GM19468 (cell line): ENCODE data around the gene PARVG.

Experiments
- ATAC-seq: cut with Tn5 transposase; IDR thresholded peaks from one replicate; pipeline ENCODE4 v1.9.1; 2021; ENCODE audit warnings: mild to moderate bottlenecking, moderate library complexity, moderate number of reproducible peaks; ENCODE audit not compliant: unreplicated experiment; ENCODE audit errors: extremely low read depth

PARVG gene

DNA sequence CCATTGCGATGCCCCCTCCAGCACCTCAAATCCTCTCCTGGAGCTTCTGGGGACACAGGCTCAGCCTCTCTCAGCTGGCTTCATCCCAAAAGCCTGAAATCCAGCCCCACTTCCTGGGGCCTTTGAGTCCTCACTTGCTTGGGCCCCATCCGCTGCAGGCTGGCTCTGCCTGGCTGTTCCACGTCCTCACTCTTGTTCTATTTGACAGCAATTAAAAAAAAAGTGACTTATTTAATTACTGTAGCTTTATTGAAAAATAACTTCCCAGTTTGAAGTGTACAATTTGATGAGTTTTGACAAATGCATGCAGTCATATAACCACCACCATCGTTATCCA, 27.2 kb downstream of the PARVG start:
- no peak for ATAC-seq

DNA sequence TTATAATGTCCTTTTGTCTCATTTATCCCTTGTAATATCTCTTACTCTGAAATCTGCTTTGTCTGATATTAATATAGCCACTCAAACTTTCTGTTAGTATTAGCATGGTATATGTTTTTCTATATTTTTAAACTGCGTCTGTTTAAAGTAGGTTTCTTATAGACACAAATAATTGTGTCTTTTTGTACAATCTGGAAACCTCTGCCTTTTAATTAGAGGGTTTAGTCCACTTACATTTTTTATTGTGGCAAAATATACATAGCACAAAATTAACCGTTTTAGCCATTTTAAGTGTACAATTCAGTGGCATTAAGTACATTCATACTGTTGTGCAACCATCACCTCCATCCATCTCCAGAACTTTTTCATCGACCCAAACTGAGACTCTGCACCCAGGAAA, 28.6 kb downstream of the PARVG start:
- no peak for ATAC-seq

DNA sequence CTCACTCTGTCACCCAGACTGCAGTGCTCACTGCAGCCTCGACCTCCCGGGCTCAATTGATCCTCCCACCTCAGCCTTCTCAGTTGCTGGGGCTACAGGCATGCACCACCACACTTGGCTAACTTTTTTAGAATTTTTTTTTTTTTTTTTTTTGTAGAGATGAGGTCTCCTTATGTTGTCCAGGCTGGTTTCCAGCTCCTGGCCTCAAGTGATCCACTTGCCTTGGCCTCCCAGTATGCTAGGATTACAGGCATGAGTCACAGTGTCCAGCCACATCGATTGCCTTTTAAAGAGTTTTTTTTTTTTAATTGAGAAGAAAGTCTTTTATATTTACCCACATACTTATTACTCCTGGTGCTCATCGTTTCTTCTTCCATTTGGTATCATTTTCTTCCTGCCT, 30.0 kb downstream of the PARVG start:
- no peak for ATAC-seq

DNA sequence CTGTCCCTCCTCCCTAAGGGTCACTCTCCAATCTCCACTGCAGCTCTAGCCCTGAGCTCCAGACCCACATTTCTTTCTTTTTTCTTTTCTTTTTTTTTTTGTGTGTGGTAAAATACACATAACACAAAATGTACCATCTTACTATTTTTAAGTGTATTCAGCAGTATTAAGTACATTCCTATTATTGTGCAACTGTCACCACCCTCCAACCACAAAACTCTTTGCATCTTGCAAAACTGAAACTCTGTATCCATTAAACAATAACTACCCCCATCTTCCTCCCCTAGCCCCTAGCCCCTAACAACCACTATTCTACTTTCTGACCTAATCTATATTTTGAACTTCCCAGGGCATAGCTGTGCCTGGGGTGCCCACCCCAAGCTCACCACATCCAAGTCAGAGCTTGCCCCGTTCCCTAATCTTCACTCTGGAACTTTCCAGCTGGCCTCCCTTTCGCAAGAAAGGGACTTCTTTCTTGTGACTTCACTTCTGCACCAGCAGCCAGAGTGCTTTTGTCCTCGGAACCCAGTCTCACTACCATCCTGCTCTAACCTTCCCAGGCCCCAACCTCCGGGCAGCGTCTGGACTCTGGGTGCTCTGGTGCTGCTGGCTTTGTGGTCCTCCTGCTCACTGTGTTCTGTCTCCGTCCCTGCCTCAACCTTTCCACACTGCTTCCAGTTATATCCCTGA, 30.7 kb downstream of the PARVG start:
- ATAC-seq: no peak

DNA sequence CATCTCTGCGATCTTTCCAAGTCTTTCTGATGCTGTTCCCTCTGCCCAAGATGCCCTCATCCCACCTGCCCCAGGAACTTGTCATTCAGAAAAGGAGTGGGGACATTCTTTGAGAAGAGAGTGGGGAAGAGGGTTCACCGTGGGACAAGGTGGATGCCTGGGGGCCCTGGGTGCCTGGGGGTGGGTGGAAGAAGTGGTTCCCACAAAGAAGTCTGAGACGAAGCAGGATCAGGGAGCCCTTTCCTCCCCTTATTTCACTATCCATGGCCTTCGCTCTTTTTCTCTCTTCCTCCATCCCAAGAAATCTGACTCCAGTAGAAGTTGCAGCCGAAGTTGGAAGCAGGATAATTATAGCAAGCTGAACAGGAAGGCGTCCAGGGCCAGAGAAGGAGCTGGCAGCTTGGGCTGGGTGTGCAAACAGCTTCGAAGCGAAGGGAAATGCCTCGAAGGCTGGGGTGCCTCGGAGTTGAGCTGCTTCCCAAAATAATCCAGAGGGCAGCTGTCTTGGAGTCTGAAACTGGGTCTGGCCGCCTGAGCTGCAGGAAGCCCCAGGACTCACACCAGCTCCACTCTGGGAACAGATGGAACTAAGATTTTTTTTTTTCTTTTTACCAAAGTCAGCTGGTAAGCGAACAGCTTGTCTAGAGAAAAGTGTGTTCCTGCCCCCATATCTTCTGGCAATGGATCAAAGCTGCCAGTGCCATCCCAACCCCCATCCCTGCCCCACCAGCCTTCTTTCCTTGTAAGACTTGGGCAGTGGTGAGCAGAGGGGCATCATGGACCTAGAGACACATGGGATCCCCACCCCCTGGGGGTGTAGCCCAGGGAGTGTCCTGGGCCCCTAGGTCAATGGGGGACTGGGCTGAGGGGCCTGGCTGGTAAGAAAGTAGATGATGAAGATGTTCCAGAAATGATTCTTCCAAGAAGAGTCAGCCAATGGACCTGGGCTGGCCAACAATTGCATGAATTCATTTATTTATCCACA, 31.5 kb downstream of the PARVG start:
- ATAC-seq: no peak

DNA sequence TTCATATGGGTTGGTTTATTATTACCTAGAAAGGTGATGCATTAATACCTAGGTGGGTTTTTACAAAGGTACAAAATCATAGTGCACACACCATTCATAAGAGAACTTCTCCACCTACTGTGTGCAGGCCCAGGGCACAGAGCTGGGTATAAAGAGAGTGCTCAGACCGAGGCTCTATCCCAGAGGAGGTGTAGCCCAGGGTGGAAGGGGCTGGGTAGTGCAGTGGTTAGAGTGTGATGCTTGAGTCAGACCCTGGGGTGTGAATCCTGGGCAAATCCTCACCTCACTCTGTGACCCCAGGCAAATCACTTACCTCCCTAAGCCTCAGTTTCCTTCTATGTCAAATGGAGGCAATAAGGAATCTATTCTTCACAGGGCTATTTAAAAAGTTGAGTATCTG, 32.2 kb downstream of the PARVG start:
- no peak for ATAC-seq

DNA sequence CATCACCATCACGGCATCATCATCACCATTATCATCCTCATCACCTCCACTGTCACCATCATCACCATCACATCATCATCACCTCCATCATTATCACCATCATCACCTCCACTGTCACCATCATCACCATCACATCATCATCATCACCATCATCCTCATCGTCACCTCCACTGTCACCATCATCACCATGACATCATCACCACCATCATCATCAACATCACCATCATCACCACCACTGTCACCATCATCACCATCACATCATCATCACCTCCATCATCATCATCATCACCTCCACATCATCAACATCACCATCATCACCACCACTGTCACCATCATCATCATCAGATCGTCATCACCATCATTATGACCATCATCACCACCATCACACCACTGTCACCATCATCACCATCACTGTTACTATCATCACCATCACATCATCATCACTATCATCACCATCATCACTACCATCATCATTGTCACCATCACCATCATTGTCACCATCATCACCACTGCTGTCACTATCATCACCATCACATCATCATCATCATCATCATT, 32.8 kb downstream of the PARVG start:
- ATAC-seq: no peak

DNA sequence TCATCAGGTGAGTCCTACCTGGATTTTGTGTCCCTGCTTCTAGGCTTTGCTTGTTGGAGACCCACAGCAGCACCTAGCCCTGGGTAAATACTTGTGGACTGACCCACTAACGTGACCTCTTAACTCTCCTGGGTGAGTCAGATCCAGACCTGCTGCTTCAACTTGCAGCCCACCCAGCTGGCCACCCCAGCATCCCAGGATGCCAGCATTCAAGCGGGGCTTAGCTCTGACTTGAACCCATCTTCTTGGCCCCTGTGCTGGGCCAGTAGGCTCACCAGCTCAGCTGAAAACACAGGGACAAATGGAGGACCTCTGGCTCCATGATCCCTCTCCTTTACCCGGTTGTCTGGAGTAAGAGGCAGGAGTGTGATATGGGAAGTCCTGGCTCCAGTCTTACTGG, 33.5 kb downstream of the PARVG start:
- no peak for ATAC-seq

DNA sequence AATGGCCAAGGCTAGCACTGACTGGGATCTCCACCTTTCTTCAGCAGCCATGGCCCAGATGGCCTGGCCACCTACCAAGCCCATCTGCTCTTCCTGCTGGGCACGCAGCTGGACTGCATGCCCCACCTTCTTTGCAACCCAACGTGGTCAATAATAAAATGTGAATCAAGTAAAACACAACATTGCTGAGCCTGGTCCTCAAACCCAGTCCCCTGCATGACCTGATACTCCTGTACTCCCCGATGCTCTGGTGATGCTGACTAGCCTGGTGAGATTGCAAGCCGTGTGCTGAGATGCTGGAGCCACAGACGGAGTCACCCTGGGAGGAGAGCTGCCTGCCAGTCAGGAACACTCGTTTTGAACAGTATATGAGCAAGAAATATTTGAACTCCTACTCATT, 34.0 kb downstream of the PARVG start:
- no peak for ATAC-seq

DNA sequence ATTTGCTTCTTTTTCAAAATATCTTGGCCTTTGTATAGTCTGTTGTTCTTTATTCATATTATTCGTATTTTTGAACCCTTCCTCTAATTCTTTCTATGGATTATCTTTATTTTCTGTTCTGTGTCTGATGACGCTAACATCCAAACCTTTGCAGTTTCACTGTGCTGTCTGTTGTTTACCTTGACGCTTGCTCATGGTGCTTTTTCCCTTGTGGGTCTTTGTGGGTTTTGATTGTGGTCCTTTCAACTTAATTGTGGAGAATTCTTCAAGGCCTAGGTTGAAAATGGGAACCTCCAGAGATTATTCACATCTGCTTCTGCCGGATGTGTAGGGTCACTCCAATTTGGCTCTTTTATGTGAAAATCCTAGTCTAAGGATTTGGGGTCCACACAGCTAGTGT, 34.6 kb downstream of the PARVG start:
- no peak for ATAC-seq

DNA sequence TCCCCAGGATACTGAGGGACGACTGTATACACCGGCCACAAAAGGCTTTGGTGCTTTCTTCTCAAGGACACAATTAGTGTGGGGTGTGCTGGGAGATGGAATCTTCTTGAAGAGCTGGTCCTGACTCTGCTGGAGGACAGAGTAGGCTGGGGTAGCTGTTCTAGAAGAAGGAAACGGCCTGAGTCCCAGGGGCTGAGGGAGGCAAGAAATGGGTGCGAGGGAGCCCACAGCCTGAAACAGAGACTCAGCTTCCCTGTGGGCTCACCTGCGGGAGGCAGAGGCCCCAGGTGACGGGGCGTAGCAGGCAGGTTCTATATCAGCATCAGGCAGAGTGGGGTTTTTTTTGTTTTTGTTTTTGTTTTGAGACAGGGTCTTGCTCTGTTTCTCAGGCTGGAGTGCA, 36.6 kb downstream of the PARVG start:
- ATAC-seq: no peak

DNA sequence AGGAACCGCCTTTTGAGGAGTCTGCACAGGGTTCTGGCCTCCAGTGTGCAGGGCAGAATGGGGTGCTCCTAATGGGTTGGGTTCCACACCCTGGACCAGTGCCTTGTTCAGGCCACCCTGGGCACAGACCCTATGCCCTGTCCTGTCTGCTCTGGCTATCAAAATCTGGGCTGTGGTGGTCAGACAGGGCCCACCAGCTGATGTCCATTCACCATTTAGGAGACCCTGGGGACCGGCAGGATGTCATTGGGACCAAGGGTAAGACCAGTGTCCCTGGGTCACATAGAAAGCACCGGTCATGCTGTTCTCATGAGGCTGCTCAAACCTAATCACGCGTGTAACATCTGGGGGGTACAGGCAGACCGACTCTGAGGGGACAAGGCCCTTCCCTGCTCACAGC, 37.3 kb downstream of the PARVG start:
- ATAC-seq: no peak

DNA sequence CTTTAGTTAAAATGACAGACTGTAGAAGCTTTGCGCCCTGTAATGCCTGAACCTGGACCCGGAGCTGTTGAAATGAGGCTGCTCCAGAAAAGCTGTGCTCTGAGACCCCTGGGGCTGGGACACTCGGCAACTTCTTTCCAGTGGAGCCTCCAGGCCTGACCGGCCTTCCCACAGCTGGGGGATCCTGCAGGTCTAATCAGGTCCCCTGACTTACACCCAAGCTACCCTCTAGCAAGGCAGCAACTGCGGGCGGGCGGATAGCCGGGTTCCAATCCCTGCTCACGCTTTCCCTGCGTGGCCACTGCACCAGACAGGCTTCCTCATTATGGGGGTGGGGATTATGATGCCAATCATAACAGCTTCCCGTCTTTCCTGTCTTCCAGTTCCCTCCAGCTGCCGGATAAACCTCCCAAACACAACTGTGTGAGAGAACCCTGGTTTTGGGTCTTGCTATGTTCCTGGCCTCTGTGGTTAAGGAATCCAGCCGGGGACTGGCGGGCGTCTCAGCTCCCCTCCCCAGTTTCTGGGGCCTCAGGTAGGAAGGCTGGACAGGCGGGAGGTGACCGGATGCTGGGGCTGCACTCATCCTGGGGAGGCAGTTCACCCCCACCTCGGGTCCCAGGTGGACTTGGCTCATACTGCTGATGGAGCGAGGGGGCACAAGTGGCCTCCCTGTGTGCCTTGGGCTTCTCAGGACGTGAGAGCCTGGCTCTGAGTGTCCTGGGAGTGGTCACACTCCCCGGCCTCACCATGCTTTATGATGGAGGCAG, 38.6 kb downstream of the PARVG start:
- ATAC-seq: no peak

DNA sequence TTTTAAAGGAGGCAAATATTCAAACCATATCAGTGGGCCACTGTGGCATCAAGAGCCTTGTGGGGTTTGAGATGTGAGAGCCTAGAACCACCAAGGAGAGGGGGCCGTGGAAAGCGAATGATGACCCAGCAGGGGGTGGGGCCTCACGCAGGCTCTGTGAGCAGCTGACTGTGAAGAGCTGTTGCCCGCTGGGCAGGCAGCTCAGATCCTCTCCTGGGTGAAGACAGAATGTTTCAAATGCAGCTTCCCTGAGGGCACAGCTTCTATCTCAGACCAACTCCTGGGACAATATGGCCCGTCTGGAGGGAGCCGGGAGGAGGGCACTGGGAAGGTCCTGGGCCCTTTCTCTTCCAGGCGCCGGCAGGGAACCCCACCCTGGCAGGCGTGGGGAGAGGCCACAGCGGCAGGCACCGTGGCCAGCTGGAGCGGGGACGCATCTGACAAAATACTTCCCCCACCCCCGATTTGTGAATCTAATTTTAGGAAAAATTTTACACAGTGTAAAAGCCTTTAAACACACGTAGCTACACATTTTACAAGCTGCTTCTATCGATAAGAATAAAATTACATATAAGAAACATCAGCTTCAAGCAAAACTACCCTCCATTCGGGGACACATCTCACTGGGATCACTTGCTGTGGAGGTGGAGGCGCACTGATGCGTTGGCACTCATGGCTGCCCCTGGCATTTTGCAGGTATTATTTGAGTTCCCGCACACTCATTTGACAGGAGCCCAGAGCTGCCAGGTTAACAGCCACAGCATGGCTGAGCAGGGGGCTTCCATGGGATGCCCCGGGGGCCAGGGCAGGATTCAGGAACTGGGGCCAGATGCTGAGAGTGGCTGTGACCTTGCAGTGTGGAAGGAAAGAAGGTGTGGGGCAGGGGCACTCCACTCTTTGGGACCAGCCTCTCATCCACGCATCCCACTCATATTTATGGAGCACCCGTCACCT, 40.3 kb downstream of the PARVG start:
- ATAC-seq: no peak

DNA sequence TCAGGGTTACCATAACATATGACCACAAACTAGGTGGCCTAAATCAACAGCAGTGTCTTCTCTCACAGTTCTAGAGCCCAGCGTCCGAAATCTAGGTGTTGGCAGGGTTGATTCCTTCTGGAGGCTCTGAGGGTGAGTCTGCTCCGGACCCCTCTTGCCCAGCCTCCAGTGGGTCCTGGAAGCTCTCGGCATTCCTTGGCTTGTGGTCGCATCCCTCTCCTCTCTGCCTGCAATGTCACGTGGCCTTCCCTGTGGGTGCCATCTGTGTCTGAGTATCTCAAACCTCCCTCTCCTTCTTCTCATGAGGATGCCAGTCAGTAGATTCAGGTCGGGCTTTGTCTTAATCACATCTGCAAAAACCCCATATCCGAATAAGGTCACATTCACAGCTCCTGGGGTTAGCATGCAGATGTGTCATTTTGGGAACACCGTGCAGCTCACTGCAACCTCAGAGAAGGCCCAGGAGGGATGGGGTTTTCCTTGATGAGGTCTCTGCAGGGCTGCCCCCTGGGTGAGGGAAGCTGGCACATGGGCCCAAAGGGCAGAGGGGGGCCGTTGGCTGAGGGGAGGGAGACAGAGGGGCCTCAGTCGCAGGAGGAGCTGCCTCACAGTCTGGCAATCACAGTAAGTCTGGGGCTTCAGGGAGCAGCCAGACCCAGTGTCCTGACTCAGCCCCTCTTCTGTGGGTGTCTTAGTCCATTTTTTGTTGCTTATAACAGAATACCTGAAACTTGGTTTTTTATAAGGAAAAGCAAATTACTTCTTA, 41.2 kb downstream of the PARVG start:
- ATAC-seq: no peak

DNA sequence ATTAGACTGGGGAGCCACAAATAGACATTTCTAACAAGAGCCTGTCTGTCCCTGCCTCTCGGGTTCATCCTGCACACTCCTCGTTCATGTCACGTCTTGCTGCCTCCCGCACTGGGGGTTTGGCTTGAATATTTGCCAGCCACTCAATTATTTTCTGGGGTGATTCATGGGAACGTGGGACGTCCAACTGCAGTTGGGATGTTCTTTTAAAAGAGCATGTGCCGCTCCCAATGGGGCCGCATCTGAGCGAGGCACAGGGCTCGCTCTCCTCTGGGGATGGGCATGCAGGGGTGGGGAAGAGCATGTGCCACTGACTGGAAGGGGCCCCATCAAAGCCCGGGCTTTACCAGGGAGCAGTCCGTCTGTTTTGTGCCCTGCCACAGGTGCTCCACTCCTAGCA, 43.4 kb downstream of the PARVG start:
- ATAC-seq: no peak

DNA sequence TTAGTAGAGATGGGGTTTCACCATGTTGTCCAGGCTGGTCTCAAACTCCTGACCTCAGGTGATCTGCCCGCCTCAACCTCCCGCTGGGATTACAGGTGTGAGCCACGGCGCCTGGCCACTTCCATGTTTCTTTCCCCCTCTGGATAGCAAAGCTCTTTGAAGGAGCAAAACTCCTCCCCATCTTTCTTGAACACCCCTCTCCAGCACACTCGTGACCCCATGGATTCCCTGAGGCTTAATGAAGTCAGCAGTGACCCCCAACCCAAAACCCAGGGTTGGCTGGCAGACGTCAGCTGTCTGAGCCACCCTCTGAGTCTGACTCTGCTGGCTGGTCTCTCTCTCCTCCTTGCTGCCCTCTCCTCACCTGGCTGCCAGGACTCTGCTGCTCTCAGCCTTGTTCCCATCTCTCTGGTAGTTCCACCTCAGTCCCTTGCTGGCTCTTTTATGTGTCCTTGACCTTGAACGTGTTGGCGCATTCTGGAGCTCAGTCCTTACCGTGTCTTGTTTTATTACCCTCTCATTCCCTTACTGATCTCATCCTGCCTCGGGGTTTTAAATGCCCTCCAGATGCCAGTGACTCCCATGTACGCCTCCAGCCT, 44.5 kb downstream of the PARVG start:
- ATAC-seq: no peak

DNA sequence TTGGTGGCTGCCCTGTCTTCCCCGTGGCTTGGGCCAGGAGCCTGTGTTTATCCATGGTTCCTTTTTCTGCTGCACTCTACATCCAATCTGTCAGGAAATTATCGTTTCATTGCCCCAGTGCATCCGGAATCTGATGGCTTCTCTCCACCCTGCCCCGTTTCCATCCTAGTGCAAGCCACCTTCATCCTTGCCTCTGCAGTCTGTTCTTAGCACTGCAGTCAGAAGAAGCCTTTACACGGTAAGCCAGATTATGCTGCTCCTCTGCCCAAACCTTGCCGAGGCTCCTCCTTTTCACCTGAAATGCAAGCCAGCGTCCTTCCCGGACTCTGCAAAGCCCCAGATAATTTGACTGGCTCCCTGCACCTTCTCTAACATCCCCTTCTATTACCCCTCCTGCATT, 45.1 kb downstream of the PARVG start:
- no peak for ATAC-seq
